ENCODE measurements around the gene TBC1D8.

Gene TBC1D8

GRCh38 chr2:101026923-101027469 is 124.2 kb downstream of the TBC1D8 start:
- H3K9me3 Mint-ChIP-seq (ENCODE audit: low read depth): no peaks in the 10 kb centered on the region
- no peak overlapping the region for H3K27ac Mint-ChIP-seq
- H3K4me1 Mint-ChIP-seq (ENCODE audit: low read depth): no peaks in the 10 kb centered on the region
- H3K36me3 Mint-ChIP-seq: no peaks in the 10 kb centered on the region
- no peak overlapping the region for H3K4me3 Mint-ChIP-seq
- no peaks in the 10 kb centered on the region for H3K27me3 Mint-ChIP-seq

- Mint-ChIP-seq H3K27me3 (no peaks in the 10 kb centered on the region), H3K4me1 (ENCODE audit: low read depth) (no peaks in the 10 kb centered on the region), H3K27ac (no peak overlapping the region), H3K9me3 (ENCODE audit: low read depth) (no peaks in the 10 kb centered on the region), H3K4me3 (no peak overlapping the region), H3K36me3 (no peaks in the 10 kb centered on the region)
Measured at GRCh38 chr2:101026253-101026701, 124.9 kb downstream of the TBC1D8 start.

- Mint-ChIP-seq H3K36me3 (no peaks in the 10 kb centered on the region), H3K4me1 (ENCODE audit: low read depth) (no peaks in the 10 kb centered on the region), H3K4me3 (no peak overlapping the region), H3K27ac (no peak overlapping the region), H3K27me3 (no peaks in the 10 kb centered on the region), H3K9me3 (ENCODE audit: low read depth) (no peaks in the 10 kb centered on the region)
Measured at GRCh38 chr2:101025561-101025960, 125.6 kb downstream of the TBC1D8 start.

GRCh38 chr2:101023327-101024107 is 127.7 kb downstream of the TBC1D8 start:
- no peaks in the 10 kb centered on the region for H3K36me3 Mint-ChIP-seq
- no peaks in the 10 kb centered on the region for H3K4me1 Mint-ChIP-seq (ENCODE audit: low read depth)
- no peaks in the 10 kb centered on the region for H3K9me3 Mint-ChIP-seq (ENCODE audit: low read depth)
- no peak overlapping the region for H3K27ac Mint-ChIP-seq
- no peak overlapping the region for H3K4me3 Mint-ChIP-seq
- no peaks in the 10 kb centered on the region for H3K27me3 Mint-ChIP-seq

- no peaks in the 10 kb centered on the region for H3K27me3 Mint-ChIP-seq
- no peaks in the 10 kb centered on the region for H3K9me3 Mint-ChIP-seq (ENCODE audit: low read depth)
- no peak overlapping the region for H3K4me3 Mint-ChIP-seq
Measured at GRCh38 chr2:101022221-101022620, 129.0 kb downstream of the TBC1D8 start.

GRCh38 chr2:101018934-101019333 is 132.2 kb downstream of the TBC1D8 start:
- H3K4me1 Mint-ChIP-seq (ENCODE audit: low read depth): no peaks in the 10 kb centered on the region
- H3K4me3 Mint-ChIP-seq: no peak overlapping the region
- no peaks in the 10 kb centered on the region for H3K27me3 Mint-ChIP-seq
- no peak overlapping the region for H3K27ac Mint-ChIP-seq
- H3K9me3 Mint-ChIP-seq (ENCODE audit: low read depth): no peaks in the 10 kb centered on the region
- H3K36me3 Mint-ChIP-seq: no peaks in the 10 kb centered on the region

More at GRCh38 chr2:101022221-101022620, 129.0 kb downstream of the TBC1D8 start:
- H3K27ac Mint-ChIP-seq: no peak overlapping the region
- H3K36me3 Mint-ChIP-seq: no peaks in the 10 kb centered on the region
- H3K4me1 Mint-ChIP-seq (ENCODE audit: low read depth): no peaks in the 10 kb centered on the region

- Mint-ChIP-seq H3K4me3 (no peak overlapping the region), H3K4me1 (ENCODE audit: low read depth) (peaks cover 3% of the 10 kb centered on the region), H3K27ac (no peak overlapping the region), H3K9me3 (ENCODE audit: low read depth) (no peaks in the 10 kb centered on the region), H3K27me3 (no peaks in the 10 kb centered on the region), H3K36me3 (peaks cover 3% of the 10 kb centered on the region)
Measured at GRCh38 chr2:101017371-101017770, 133.8 kb downstream of the TBC1D8 start.

DNA sequence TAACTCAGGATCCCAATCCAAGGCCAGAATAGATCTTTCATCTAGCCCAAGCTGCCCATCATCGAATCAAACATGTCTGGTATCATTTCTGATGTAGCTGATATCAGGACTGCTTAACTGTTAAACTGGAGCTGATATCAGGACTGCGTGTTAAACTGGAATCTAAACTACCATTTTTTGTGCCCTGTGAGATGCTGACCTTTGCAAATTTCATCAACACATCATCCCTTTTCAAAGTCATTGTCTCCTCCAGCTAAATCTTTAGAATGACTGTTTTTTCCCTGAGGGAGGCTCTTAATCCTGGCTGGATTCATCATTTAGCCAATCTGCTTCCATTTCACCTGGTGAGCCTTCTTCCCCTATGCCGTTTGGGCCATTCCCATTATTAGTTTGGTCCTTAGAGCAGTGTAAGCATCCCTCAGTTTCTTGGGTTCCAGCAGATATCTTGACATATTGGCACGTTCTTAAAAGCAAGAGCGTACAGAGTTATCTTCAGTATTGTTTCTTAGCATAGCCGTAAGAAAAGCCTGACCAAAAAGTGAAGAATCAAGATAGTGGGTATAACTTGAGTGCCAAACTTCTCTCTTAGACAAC is 136.8 kb downstream of the TBC1D8 start:
- no peaks in the 10 kb centered on the region for H3K9me3 Mint-ChIP-seq (ENCODE audit: low read depth)
- H3K4me3 Mint-ChIP-seq: no peak overlapping the region
- H3K27ac Mint-ChIP-seq: no peak overlapping the region
- H3K4me1 Mint-ChIP-seq (ENCODE audit: low read depth): peaks cover 11% of the 10 kb centered on the region
- peaks cover 3% of the 10 kb centered on the region for H3K36me3 Mint-ChIP-seq
- no peaks in the 10 kb centered on the region for H3K27me3 Mint-ChIP-seq

DNA sequence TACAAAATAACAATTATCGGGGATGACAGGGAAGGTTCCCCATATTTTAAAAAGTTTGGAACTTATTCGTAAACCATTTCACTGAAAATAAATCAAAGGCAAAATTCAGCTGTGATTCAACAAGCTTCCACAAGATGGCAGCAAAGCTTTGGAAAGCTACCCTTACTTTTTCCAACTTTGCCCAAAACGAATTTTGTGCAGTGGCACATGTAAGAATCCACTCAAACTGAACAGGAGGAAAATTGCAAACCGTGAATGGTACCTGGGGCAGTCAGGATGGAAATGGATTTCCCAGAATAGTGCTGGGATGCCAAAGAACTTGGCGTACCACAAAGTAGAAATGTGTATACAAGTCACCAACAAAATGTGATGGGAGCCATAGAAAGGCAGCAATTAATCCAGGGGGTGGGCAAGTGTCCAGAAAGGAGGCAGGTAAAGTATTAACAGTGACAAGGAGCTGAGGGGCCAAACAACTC is 138.4 kb downstream of the TBC1D8 start:
- peaks cover 14% of the 10 kb centered on the region for H3K4me1 Mint-ChIP-seq (ENCODE audit: low read depth)
- no peak overlapping the region for H3K4me3 Mint-ChIP-seq
- no peaks in the 10 kb centered on the region for H3K9me3 Mint-ChIP-seq (ENCODE audit: low read depth)
- no peak overlapping the region for H3K27ac Mint-ChIP-seq
- H3K27me3 Mint-ChIP-seq: no peaks in the 10 kb centered on the region
- peaks cover 3% of the 10 kb centered on the region for H3K36me3 Mint-ChIP-seq

DNA sequence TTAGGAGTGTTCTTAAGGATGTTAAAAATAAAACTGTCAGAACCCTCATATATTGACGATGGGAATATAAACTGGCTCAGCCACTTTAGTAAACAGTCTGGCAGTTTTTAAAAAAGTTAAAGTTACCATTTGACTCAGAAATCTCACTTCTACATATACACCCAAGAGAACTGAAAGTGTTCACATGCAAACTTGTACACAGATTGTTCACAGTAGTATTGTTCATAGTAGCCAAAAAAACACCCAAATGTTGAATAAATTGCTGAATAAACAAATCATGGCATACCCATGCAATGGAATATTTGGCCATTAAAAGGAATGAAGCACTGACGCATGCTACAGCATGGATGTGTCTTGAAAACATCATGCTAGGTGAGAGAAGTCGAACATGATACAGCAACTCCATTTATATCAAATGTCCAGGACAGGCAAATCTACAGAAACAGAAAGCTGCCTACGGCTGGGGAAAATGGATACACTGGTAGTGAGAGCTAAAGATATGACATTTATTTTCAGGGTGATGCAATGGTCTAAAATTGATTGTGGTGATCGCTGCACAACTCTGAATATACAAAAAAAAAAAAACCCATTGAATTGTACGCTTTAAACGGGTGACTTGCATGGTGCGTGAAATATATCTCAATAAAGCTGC is 139.0 kb downstream of the TBC1D8 start:
- H3K4me1 Mint-ChIP-seq (ENCODE audit: low read depth): peaks cover 19% of the 10 kb centered on the region
- no peaks in the 10 kb centered on the region for H3K27me3 Mint-ChIP-seq
- no peak overlapping the region for H3K4me3 Mint-ChIP-seq
- H3K27ac Mint-ChIP-seq: peak overlapping the region; percentile 31
- H3K36me3 Mint-ChIP-seq: peaks cover 3% of the 10 kb centered on the region
- no peaks in the 10 kb centered on the region for H3K9me3 Mint-ChIP-seq (ENCODE audit: low read depth)

- peaks cover 27% of the 10 kb centered on the region for H3K4me1 Mint-ChIP-seq (ENCODE audit: low read depth)
- no peak overlapping the region for H3K4me3 Mint-ChIP-seq
- H3K27me3 Mint-ChIP-seq: no peaks in the 10 kb centered on the region
- H3K27ac Mint-ChIP-seq: peak overlapping the region; percentile 28
- no peaks in the 10 kb centered on the region for H3K9me3 Mint-ChIP-seq (ENCODE audit: low read depth)
- H3K36me3 Mint-ChIP-seq: peaks cover 6% of the 10 kb centered on the region
Measured at GRCh38 chr2:101011152-101011551, 140.0 kb downstream of the TBC1D8 start.

DNA sequence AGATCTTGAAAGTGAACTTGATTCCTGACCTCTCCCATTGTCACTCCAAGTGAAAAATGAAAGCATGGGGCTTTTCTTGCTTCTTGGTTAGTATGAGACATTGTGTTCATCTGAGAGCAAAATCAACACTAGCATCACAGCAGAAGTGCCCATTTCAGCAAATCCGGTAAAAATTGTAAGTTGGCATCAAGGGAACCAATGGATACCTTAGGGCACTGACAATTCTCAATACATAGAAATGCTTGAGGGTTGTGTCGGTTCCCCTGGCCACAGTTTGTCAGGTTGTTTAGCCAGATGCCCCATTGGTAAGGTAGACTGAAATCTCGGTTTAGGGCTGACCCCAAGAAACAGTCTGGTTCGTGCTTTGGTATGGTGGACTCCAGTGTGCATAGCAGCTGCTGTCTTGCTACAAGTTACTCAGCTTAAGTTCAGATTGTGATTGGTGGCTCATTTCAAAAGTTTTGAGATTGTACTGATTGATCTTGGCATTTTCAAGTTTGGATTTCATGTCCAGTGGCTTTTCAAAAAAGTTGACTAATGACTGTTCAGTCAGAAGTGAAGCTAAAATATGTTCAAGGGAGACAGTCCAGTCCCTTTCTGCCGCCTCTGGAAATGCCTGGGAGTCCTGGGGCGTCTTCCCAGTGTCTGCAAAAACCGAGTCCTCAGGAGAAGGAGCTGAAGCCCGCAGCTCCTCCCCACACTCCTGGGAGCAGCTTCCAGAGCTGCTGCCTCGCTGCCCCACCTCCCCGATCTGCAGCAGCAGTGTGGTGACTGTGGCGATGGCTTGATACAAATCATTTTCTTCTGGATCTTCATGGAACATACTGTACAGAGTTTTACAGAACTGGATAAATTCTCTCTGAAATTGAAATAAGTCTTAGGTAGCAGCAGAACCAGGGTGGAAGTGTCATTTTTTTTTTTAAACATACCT is 143.5 kb downstream of the TBC1D8 start:
- Mint-ChIP-seq H3K4me1 (ENCODE audit: low read depth) (peaks cover 55% of the 10 kb centered on the region), H3K36me3 (peaks cover 33% of the 10 kb centered on the region), H3K27ac (peak overlapping the region; percentile 24), H3K9me3 (ENCODE audit: low read depth) (no peaks in the 10 kb centered on the region), H3K27me3 (no peaks in the 10 kb centered on the region), H3K4me3 (peak overlapping the region; percentile 48)

DNA sequence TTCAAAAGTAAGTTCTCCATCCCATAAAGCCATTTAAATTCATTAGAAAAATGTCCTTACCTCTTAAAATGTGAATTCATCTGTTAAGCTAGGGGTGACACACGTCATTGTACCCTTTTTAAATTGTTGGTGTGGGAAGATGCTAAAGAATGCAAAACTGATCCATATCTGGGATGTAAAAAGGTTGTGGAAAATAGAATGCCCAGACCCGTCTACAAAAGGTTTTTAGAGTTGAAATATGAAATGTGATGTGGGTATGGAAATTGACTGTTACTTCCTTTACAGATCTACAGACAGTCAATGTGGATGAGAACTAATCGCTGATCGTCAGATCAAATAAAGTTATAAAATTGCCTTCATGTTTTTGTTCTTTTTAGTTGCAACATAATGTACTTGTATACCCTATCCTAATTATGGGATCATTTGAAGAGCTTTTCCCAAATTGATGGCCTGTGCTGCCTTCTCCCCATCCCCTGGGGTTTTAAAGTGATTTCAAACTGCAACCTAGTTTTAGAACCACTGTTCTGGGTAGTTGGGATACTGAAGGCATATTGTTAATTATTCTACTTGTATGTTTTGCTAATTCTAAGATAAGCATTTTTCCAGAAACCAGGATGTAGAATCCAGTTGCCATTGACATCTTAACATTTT is 145.0 kb downstream of the TBC1D8 start:
- peaks cover 35% of the 10 kb centered on the region for H3K36me3 Mint-ChIP-seq
- peak overlapping the region; percentile 99 for H3K4me3 Mint-ChIP-seq

More for the DNA sequence above, 145.0 kb downstream of the TBC1D8 start:
- Mint-ChIP-seq H3K27ac (peak overlapping the region; percentile 98), H3K4me1 (ENCODE audit: low read depth) (peaks cover 53% of the 10 kb centered on the region), H3K27me3 (no peaks in the 10 kb centered on the region), H3K9me3 (ENCODE audit: low read depth) (no peaks in the 10 kb centered on the region)
